Ishikawa (cell line): Measurements from ENCODE around the gene GABRA5.

ENCODE experiments used
- NFIC ChIP-seq: IDR thresholded peaks from 2 replicates; pipeline ENCODE4 v1.6.1; 2012
- TAF1 ChIP-seq: IDR thresholded peaks from 2 replicates; pipeline ENCODE4 v1.6.1; 2012; ENCODE audit warnings: low read depth, mild to moderate bottlenecking

DNA sequence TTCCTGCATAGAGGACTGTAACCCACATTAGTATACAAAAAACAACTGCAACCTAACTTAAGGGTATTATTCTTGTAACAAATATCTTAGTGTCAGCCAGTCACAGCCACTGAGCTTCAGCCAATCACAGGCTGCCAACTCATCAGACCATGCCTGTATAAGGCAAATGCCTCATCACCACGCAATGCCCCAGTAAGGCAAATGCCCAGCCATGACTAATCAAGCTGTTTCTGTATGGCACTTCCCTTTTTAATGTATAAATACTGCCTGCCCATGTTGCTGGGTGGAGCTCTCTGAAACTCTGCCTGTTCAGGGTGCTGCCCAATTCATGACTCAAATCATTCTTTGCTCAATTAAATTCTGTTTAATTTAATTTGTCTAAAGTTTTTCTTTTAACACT, 18.4 kb upstream of the GABRA5 start:
- TF ChIP-seq TAF1 = no peak
- TF ChIP-seq NFIC = no peak
